IPS-11a (cell line): ENCODE results near the gene MLXIPL.
"Not testable (repeated sequence)": the region's sequence is repeated elsewhere in the genome, so short reads cannot be mapped to it uniquely, and the experiment has no call there.

Experiments
- H3K4me3 ChIP-seq: one replicate; pipeline ENCODE4 v1.5.1; 2013; ENCODE audit warnings: low read depth, low read length, control low read depth

MLXIPL gene

GRCh38 chr7:73613954-73614735 lies 10.2 kb downstream of the MLXIPL start:
- H3K4me3 ChIP-seq: no peak overlapping the region

- H3K4me3 ChIP-seq: no peak overlapping the region
Observed at GRCh38 chr7:73612598-73613269, 11.6 kb downstream of the MLXIPL start.

GRCh38 chr7:73611017-73611555 lies 13.2 kb downstream of the MLXIPL start:
- no peak overlapping the region for H3K4me3 ChIP-seq

GRCh38 chr7:73610105-73610504 lies 14.2 kb downstream of the MLXIPL start:
- H3K4me3 ChIP-seq: no peak overlapping the region

- H3K4me3 ChIP-seq: not testable (repeated sequence)
Observed at GRCh38 chr7:73607692-73607983, 16.7 kb downstream of the MLXIPL start.

GRCh38 chr7:73606801-73607691 lies 17.3 kb downstream of the MLXIPL start:
- no peak overlapping the region for H3K4me3 ChIP-seq

GRCh38 chr7:73605601-73606220 lies 18.6 kb downstream of the MLXIPL start:
- no peak overlapping the region for H3K4me3 ChIP-seq

- H3K4me3 ChIP-seq: no peak overlapping the region
Observed at GRCh38 chr7:73602721-73603651, 21.3 kb downstream of the MLXIPL start.

- no peak overlapping the region for H3K4me3 ChIP-seq
Observed at GRCh38 chr7:73599916-73600315, 24.4 kb downstream of the MLXIPL start.

- no peak overlapping the region for H3K4me3 ChIP-seq
Observed at GRCh38 chr7:73599151-73599882, 25.0 kb downstream of the MLXIPL start.

GRCh38 chr7:73597978-73598782 lies 26.1 kb downstream of the MLXIPL start:
- H3K4me3 ChIP-seq: no peak overlapping the region

- H3K4me3 ChIP-seq: no peak overlapping the region
Observed at GRCh38 chr7:73596191-73597065, 27.9 kb downstream of the MLXIPL start.

GRCh38 chr7:73595358-73595757 lies 29.0 kb downstream of the MLXIPL start:
- no peak overlapping the region for H3K4me3 ChIP-seq

- H3K4me3 ChIP-seq: no peak overlapping the region
Observed at GRCh38 chr7:73593207-73594045, 30.9 kb downstream of the MLXIPL start.

- no peak overlapping the region for H3K4me3 ChIP-seq
Observed at GRCh38 chr7:73586911-73587310, 37.4 kb downstream of the MLXIPL start.

- H3K4me3 ChIP-seq: no peak overlapping the region
Observed at GRCh38 chr7:73585196-73585595, 39.1 kb downstream of the MLXIPL start.
